ENCODE results near the gene SP6.

SP6 gene

GRCh38 chr17:47818002-47818695, 32.8 kb downstream of the SP6 start:
- no peak overlapping the region for H3K4me3 ChIP-seq (ENCODE audit: low read depth in 1 of 2, low read length in 2 of 2)
- H3K27ac ChIP-seq (ENCODE audit: low read length), result no peak overlapping the region
- H3K36me3 ChIP-seq (ENCODE audit: insufficient read depth, low read length), result peaks cover 58% of the 10 kb centered on the region
- H3K9ac ChIP-seq (ENCODE audit: low read depth, low read length), result no peak overlapping the region
- DNase-seq (no peak), ATAC-seq (ENCODE audit: insufficient read depth, low read depth) (no peak)
- no peak overlapping the region for H3K4me2 ChIP-seq (ENCODE audit: insufficient read depth, low read length)
- H2AFZ ChIP-seq (ENCODE audit: low read depth, low read length), result no peak overlapping the region
- no peaks in the 10 kb centered on the region; the same call in 1 of the 2 replicates for H4K20me1 ChIP-seq (ENCODE audit: insufficient read depth, low read length)
- no peaks in the 10 kb centered on the region for H3K9me3 ChIP-seq (ENCODE audit: insufficient read depth, low read length, severe bottlenecking)
- H3K27me3 ChIP-seq (ENCODE audit: insufficient read depth, low read length, poor library complexity), result no peaks in the 10 kb centered on the region
- H3K4me1 ChIP-seq (ENCODE audit: insufficient read depth, low read length), result peaks cover 24% of the 10 kb centered on the region
- peaks cover 19% of the 10 kb centered on the region for H3K79me2 ChIP-seq (ENCODE audit: insufficient read depth, low read length)
- TF ChIP-seq CTCF (IDR thresholded peaks at IDR 0.05; ENCODE audit: borderline replicate concordance, extremely low read depth, low read length, poor library complexity, severe bottlenecking) (no peak), EZH2 (IDR thresholded peaks at IDR 0.05; ENCODE audit: borderline replicate concordance, low read depth, low read length, severe bottlenecking) (no peak)

- peaks cover 19% of the 10 kb centered on the region for H3K79me2 ChIP-seq (ENCODE audit: insufficient read depth, low read length)
- peaks cover 63% of the 10 kb centered on the region for H3K36me3 ChIP-seq (ENCODE audit: insufficient read depth, low read length)
- TF ChIP-seq EZH2 (IDR thresholded peaks at IDR 0.05; ENCODE audit: borderline replicate concordance, low read depth, low read length, severe bottlenecking) (no peak), CTCF (IDR thresholded peaks at IDR 0.05; ENCODE audit: borderline replicate concordance, extremely low read depth, low read length, poor library complexity, severe bottlenecking) (no peak)
- H3K4me2 ChIP-seq (ENCODE audit: insufficient read depth, low read length), result no peak overlapping the region
- no peak overlapping the region for H3K27ac ChIP-seq (ENCODE audit: low read length)
- H3K4me1 ChIP-seq (ENCODE audit: insufficient read depth, low read length), result peaks cover 19% of the 10 kb centered on the region
- no peaks in the 10 kb centered on the region for H3K27me3 ChIP-seq (ENCODE audit: insufficient read depth, low read length, poor library complexity)
- H3K9ac ChIP-seq (ENCODE audit: low read depth, low read length), result no peak overlapping the region
- H4K20me1 ChIP-seq (ENCODE audit: insufficient read depth, low read length), result no peaks in the 10 kb centered on the region; the same call in 1 of the 2 replicates
- H2AFZ ChIP-seq (ENCODE audit: low read depth, low read length), result no peak overlapping the region
- H3K9me3 ChIP-seq (ENCODE audit: insufficient read depth, low read length, severe bottlenecking), result no peaks in the 10 kb centered on the region
- ATAC-seq (ENCODE audit: insufficient read depth, low read depth) (no peak), DNase-seq (no peak)
- no peak overlapping the region for H3K4me3 ChIP-seq (ENCODE audit: low read depth in 1 of 2, low read length in 2 of 2)
Observed at GRCh38 chr17:47816947-47817346, 34.0 kb downstream of the SP6 start.

- Histone ChIP-seq H3K4me3 (ENCODE audit: low read depth in 1 of 2, low read length in 2 of 2) (no peak overlapping the region), H3K27ac (ENCODE audit: low read length) (no peak overlapping the region), H4K20me1 (ENCODE audit: insufficient read depth, low read length) (no peaks in the 10 kb centered on the region; the same call in 1 of the 2 replicates), H2AFZ (ENCODE audit: low read depth, low read length) (no peak overlapping the region), H3K9ac (ENCODE audit: low read depth, low read length) (no peak overlapping the region), H3K9me3 (ENCODE audit: insufficient read depth, low read length, severe bottlenecking) (no peaks in the 10 kb centered on the region), H3K27me3 (ENCODE audit: insufficient read depth, low read length, poor library complexity) (no peaks in the 10 kb centered on the region), H3K79me2 (ENCODE audit: insufficient read depth, low read length) (peaks cover 13% of the 10 kb centered on the region), H3K4me1 (ENCODE audit: insufficient read depth, low read length) (peaks cover 14% of the 10 kb centered on the region), H3K36me3 (ENCODE audit: insufficient read depth, low read length) (peaks cover 66% of the 10 kb centered on the region), H3K4me2 (ENCODE audit: insufficient read depth, low read length) (no peak overlapping the region)
- TF ChIP-seq EZH2 (IDR thresholded peaks at IDR 0.05; ENCODE audit: borderline replicate concordance, low read depth, low read length, severe bottlenecking) (no peak), CTCF (IDR thresholded peaks at IDR 0.05; ENCODE audit: borderline replicate concordance, extremely low read depth, low read length, poor library complexity, severe bottlenecking) (no peak)
- no peak for DNase-seq
- ATAC-seq (ENCODE audit: insufficient read depth, low read depth), result no peak
Observed at GRCh38 chr17:47816111-47816735, 34.7 kb downstream of the SP6 start.
